ENCODE data around the gene DOCK4.

DNA sequence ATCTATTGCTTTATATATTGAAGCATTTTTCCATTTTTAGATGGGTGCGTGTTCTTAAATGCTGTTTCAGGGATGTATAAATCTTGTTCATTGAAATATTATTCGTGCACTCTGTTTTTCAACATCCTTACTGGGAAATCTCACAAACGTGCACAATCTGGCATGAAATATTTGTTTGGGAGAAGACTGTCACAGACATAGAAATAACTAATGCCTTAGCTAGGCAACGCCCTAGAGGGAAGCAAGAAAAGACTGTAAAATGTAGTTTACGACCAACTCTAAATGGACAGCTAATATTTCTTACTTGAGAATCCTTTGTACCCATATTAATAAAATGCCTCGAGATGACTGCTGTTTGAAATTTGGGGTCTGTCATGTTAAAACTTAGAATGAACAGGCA lies 8.9 kb downstream of the DOCK4 start:
- TF ChIP-seq, protein P1, sequence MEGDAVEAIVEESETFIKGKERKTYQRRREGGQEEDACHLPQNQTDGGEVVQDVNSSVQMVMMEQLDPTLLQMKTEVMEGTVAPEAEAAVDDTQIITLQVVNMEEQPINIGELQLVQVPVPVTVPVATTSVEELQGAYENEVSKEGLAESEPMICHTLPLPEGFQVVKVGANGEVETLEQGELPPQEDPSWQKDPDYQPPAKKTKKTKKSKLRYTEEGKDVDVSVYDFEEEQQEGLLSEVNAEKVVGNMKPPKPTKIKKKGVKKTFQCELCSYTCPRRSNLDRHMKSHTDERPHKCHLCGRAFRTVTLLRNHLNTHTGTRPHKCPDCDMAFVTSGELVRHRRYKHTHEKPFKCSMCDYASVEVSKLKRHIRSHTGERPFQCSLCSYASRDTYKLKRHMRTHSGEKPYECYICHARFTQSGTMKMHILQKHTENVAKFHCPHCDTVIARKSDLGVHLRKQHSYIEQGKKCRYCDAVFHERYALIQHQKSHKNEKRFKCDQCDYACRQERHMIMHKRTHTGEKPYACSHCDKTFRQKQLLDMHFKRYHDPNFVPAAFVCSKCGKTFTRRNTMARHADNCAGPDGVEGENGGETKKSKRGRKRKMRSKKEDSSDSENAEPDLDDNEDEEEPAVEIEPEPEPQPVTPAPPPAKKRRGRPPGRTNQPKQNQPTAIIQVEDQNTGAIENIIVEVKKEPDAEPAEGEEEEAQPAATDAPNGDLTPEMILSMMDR (IDR thresholded peaks at IDR 0.05), result no peak
- TF ChIP-seq JUN (CRISPR knock-in tag; IDR thresholded peaks at IDR 0.05) (no peak), SP1 (CRISPR knock-in tag; conservative IDR thresholded peaks at IDR 0.05) (no peak), NFYB (CRISPR knock-in tag; conservative IDR thresholded peaks at IDR 0.05; ENCODE audit: low read depth) (no peak), RELA (CRISPR knock-in tag; IDR thresholded peaks at IDR 0.05; ENCODE audit: borderline replicate concordance) (no peak), ESRRA (CRISPR knock-in tag; IDR thresholded peaks at IDR 0.05; ENCODE audit: borderline replicate concordance) (no peak), FOXP1 (CRISPR knock-in tag; IDR thresholded peaks at IDR 0.05; ENCODE audit: borderline replicate concordance) (no peak), USF1 (CRISPR knock-in tag; IDR thresholded peaks at IDR 0.05) (no peak), AR (CRISPR knock-in tag; IDR thresholded peaks at IDR 0.05) (no peak)
- TF ChIP-seq, protein P2, sequence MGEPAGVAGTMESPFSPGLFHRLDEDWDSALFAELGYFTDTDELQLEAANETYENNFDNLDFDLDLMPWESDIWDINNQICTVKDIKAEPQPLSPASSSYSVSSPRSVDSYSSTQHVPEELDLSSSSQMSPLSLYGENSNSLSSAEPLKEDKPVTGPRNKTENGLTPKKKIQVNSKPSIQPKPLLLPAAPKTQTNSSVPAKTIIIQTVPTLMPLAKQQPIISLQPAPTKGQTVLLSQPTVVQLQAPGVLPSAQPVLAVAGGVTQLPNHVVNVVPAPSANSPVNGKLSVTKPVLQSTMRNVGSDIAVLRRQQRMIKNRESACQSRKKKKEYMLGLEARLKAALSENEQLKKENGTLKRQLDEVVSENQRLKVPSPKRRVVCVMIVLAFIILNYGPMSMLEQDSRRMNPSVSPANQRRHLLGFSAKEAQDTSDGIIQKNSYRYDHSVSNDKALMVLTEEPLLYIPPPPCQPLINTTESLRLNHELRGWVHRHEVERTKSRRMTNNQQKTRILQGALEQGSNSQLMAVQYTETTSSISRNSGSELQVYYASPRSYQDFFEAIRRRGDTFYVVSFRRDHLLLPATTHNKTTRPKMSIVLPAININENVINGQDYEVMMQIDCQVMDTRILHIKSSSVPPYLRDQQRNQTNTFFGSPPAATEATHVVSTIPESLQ (CRISPR knock-in tag; IDR thresholded peaks at IDR 0.05), result no peak
- TF ChIP-seq, protein P3, sequence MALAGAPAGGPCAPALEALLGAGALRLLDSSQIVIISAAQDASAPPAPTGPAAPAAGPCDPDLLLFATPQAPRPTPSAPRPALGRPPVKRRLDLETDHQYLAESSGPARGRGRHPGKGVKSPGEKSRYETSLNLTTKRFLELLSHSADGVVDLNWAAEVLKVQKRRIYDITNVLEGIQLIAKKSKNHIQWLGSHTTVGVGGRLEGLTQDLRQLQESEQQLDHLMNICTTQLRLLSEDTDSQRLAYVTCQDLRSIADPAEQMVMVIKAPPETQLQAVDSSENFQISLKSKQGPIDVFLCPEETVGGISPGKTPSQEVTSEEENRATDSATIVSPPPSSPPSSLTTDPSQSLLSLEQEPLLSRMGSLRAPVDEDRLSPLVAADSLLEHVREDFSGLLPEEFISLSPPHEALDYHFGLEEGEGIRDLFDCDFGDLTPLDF (CRISPR knock-in tag; IDR thresholded peaks at IDR 0.05), result no peak
- TF ChIP-seq, protein P4, sequence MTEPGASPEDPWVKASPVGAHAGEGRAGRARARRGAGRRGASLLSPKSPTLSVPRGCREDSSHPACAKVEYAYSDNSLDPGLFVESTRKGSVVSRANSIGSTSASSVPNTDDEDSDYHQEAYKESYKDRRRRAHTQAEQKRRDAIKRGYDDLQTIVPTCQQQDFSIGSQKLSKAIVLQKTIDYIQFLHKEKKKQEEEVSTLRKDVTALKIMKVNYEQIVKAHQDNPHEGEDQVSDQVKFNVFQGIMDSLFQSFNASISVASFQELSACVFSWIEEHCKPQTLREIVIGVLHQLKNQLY (CRISPR knock-in tag; IDR thresholded peaks at IDR 0.05), result no peak
- TF ChIP-seq, protein P5, sequence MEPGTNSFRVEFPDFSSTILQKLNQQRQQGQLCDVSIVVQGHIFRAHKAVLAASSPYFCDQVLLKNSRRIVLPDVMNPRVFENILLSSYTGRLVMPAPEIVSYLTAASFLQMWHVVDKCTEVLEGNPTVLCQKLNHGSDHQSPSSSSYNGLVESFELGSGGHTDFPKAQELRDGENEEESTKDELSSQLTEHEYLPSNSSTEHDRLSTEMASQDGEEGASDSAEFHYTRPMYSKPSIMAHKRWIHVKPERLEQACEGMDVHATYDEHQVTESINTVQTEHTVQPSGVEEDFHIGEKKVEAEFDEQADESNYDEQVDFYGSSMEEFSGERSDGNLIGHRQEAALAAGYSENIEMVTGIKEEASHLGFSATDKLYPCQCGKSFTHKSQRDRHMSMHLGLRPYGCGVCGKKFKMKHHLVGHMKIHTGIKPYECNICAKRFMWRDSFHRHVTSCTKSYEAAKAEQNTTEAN (CRISPR knock-in tag; IDR thresholded peaks at IDR 0.05), result no peak
